Testis (tissue), 3 donors: ENCODE measurements around the gene CD81. TPM values are rescaled to one million over a fixed set of nuclear protein-coding genes. Genes with fewer than 3 reads are reported as not detected.

Experiments used
- DNase-seq: peaks from one replicate; pipeline ENCODE4 v3.0.0-alpha.2; 2019
- H3K27ac ChIP-seq, 2 donors: fragments of 200-600 bp; sonication (generic); one replicate each; pipeline ENCODE4 v1.5.1; 2019
- H3K27me3 ChIP-seq: fragments of 200-600 bp; sonication (generic); one replicate; pipeline ENCODE4 v1.5.1; 2019
- H3K36me3 ChIP-seq: fragments of 200-600 bp; sonication (generic); one replicate; pipeline ENCODE4 v1.5.1; 2017; ENCODE audit warnings: low read depth; ENCODE audit errors: missing control alignments
- H3K4me1 ChIP-seq: fragments of 200-600 bp; sonication (generic); one replicate; pipeline ENCODE4 v1.5.1; 2019
- H3K4me3 ChIP-seq, 2 donors: fragments of 200-600 bp; sonication (generic); one replicate each; pipeline ENCODE4 v1.5.1; 2017 to 2019
- H3K9me3 ChIP-seq: fragments of 200-600 bp; sonication (generic); one replicate; pipeline ENCODE4 v1.5.1; 2017
- POLR2A ChIP-seq: fragments of 450-650 bp; IDR thresholded peaks from one replicate; pipeline ENCODE4 v1.6.1; 2017; ENCODE audit warnings: antibody characterized with exemption, mild to moderate bottlenecking, moderate library complexity
- WGBS, 2 donors: methylation state at CpG; one replicate each; pipeline ENCODE4 v1.1.5; 2018; 5-methylcytosine and 5-hydroxymethylcytosine counted together
- intact Hi-C: fragments of 100-400 bp; cut with DNase I; formaldehyde crosslinking; loops from one replicate; pipeline ENCODE4 v1.15.1; 2023; ENCODE audit warnings: low total_unique reads
- polyA plus RNA-seq: library from polyadenylated mRNA; stranded (reverse); fragments of 350-450 nt; fragmentation: Illumina TruSeq; extraction: RNeasy Lipid Tissue Mini Kit (QIAGEN cat#74804); gene quantifications from one replicate; pipeline ENCODE4 v1.2.3, GENCODE V29; 2014; ENCODE audit warnings: low read depth, low replicate concordance; ENCODE audit not compliant: insufficient read depth
- total RNA-seq, 2 donors: library from RNA; depleted of rRNA; stranded (reverse); fragments of >200 nt; gene quantifications; one replicate each; pipeline ENCODE4 v1.2.3, GENCODE V29; 2016
- TF ChIP-seq, protein P1 (sequence below), 3 experiments: fragments of 450-650 bp in 2 of 3; fragments of 200-600 bp in 1 of 3; sonication (generic) in 1 of 3; IDR thresholded peaks; one replicate each; pipeline ENCODE4 v1.5.1; 2016 to 2019; ENCODE audit warnings: antibody characterized with exemption in 3 of 3, mild to moderate bottlenecking in 2 of 3, moderate library complexity in 1 of 3

CD81 gene
- total and polyA plus RNA-seq, 3 donors from 2014 or later = 541 to 829 (median 665) TPM

GRCh38 chr11:2385156-2386151, 8.3 kb downstream of the CD81 start:
- Histone ChIP-seq H3K4me1 (peaks cover 93% of the 10 kb centered on the region), H3K4me3 (no peak overlapping the region), H3K36me3 (no peaks in the 10 kb centered on the region), H3K27ac (peak overlapping the region in 1 of 2 donors; percentile 30), H3K9me3 (no peaks in the 10 kb centered on the region), H3K27me3 (no peaks in the 10 kb centered on the region)
- 63 to 72% methylated on average over 24 to 42 of the region's 48 CpGs for WGBS, 2 donors
- DNase-seq = no peak
- intact Hi-C loops = no loop called here
- TF ChIP-seq, protein P1, sequence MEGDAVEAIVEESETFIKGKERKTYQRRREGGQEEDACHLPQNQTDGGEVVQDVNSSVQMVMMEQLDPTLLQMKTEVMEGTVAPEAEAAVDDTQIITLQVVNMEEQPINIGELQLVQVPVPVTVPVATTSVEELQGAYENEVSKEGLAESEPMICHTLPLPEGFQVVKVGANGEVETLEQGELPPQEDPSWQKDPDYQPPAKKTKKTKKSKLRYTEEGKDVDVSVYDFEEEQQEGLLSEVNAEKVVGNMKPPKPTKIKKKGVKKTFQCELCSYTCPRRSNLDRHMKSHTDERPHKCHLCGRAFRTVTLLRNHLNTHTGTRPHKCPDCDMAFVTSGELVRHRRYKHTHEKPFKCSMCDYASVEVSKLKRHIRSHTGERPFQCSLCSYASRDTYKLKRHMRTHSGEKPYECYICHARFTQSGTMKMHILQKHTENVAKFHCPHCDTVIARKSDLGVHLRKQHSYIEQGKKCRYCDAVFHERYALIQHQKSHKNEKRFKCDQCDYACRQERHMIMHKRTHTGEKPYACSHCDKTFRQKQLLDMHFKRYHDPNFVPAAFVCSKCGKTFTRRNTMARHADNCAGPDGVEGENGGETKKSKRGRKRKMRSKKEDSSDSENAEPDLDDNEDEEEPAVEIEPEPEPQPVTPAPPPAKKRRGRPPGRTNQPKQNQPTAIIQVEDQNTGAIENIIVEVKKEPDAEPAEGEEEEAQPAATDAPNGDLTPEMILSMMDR (IDR thresholded peaks at IDR 0.05) = no peak
- TF ChIP-seq POLR2A = no peak

GRCh38 chr11:2386591-2386990, 9.5 kb downstream of the CD81 start:
- no peaks in the 10 kb centered on the region for H3K9me3 ChIP-seq
- H3K27ac ChIP-seq = peak overlapping the region; percentile 16 to 68
- DNase-seq = no peak
- peaks cover 88% of the 10 kb centered on the region for H3K4me1 ChIP-seq
- no peak overlapping the region for H3K4me3 ChIP-seq
- WGBS, 2 donors = 50 to 54% methylated on average over 6 to 9 of the region's 9 CpGs
- TF ChIP-seq POLR2A = no peak
- TF ChIP-seq, protein P1 (IDR thresholded peaks at IDR 0.05) = no peak
- intact Hi-C loops = no loop called here
- H3K27me3 ChIP-seq = no peaks in the 10 kb centered on the region
- no peaks in the 10 kb centered on the region for H3K36me3 ChIP-seq

DNA sequence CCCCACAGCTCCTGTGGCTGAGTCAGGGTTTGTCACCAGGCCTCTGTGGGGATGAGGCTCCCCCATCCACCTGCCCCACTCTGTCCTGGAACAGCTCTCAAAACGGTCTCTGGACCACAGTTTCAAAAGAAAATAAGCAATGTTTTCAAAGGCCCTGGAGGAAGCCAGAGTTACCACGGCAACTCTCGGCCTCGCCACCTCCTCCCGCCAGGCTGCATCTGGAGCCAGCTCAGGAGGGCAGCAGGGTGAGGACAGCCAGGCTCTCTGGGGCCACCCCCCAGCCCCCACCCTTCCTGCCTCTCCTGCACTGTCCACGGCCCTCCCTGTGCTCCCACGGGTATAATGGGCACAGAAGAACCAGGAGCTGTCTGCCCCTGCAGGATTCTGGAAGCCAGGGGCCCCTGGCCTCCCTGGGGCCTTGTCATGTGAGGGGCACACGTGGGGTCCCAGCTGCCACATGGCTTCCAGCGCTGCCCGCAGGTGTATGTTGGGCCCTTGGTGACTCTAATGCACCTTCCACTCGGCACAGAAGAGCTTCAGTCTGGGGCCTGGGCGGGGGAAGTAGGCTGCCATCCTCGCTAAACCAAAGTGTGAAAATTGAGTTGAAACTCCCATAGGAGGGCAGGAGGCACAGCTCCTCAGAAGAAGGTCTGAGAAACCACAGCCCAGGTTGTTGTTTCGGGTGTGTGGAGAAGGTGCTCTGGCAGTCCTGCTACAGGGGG, 10.3 kb downstream of the CD81 start:
- H3K27me3 ChIP-seq = no peaks in the 10 kb centered on the region
- H3K9me3 ChIP-seq = no peaks in the 10 kb centered on the region
- DNase-seq = no peak
- no peak overlapping the region for H3K4me3 ChIP-seq
- intact Hi-C loops = no loop called here
- H3K4me1 ChIP-seq = peaks cover 80% of the 10 kb centered on the region
- H3K27ac ChIP-seq = peak overlapping the region; percentile 16 to 68
- no peak for TF ChIP-seq POLR2A
- TF ChIP-seq, protein P1 (IDR thresholded peaks at IDR 0.05) = no peak
- no peaks in the 10 kb centered on the region for H3K36me3 ChIP-seq
- 32 to 73% methylated on average over 10 to 14 of the region's 14 CpGs for WGBS, 2 donors

DNA sequence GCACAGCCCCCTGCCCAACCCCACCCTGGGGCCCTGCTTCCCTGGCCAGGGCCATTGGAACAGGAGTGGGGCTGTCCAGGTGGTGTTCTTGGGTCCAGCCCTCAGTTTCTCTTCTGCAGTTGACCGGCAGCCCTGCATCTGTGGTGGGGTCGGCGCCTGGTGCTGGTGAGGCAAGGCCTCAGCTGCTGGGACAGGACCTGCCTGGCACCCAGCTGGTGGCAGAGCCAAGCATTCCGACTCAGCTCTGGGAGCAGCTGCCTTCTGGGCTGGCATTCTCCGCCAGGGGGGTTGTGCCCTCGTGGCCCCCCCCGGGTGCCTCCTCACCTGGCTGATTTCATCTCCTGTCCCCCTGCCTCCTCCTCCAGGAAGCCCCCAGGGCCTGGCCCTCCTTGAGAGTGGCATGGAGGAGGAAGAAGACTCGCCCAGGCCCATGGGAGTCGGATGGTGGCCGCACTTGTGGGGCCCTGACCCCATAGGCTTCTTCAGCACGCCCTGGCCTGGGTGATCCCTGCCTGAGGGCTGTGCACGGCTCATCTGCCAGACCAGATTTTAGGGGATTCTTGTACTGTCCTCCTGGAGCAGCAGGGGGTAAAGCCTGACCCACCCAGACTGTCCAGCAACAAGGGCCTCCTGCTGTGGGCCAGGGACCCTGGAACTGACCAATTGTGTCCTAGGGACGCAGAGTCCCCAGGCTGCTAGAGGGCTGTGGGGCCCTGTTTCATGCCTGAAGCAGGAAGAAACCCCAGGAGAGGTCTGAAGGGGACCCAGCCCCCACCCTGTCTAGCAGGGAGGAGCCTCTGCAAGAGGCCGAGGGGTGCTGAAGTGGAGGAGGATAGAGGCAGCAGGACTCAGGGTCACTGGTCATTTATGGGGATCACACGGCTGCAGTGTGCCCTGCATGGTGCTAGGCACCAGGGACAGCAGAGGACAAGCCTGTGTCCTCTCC, 11.6 kb downstream of the CD81 start:
- intact Hi-C loops = no loop called here
- Histone ChIP-seq H3K36me3 (no peaks in the 10 kb centered on the region), H3K4me3 (no peak overlapping the region), H3K9me3 (no peaks in the 10 kb centered on the region), H3K27ac (peak overlapping the region; percentile 21 to 72), H3K4me1 (peaks cover 67% of the 10 kb centered on the region), H3K27me3 (no peaks in the 10 kb centered on the region)
- TF ChIP-seq, protein P1 (IDR thresholded peaks at IDR 0.05) = no peak
- TF ChIP-seq POLR2A = no peak
- WGBS, 2 donors = 47 to 59% methylated on average over 8 to 14 of the region's 15 CpGs
- DNase-seq = no peak
